Fibroblast of the aortic adventitia (primary cell): ENCODE measurements around the gene ARAP1. TPM values are rescaled to one million over a fixed set of nuclear protein-coding genes. Genes with fewer than 3 reads are reported as not detected.

Experiments
- DNase-seq: peaks from one replicate; pipeline ENCODE4 v3.0.0-alpha.2; 2010; ENCODE audit warnings: low read depth
- H3K4me3 ChIP-seq: 2 replicates; pipeline ENCODE4 v1.5.1; 2011; ENCODE audit warnings: low read depth, mild to moderate bottlenecking, control low read depth, low read length, moderate library complexity
- total RNA-seq: library from RNA; depleted of rRNA; stranded (reverse); fragments of >200 nt; gene quantifications from 2 replicates; pipeline ENCODE4 v1.2.3, GENCODE V29; 2012; ENCODE audit warnings: low replicate concordance
- TF ChIP-seq, protein P1 (sequence below): IDR thresholded peaks from 2 replicates; pipeline ENCODE4 v1.5.1; 2011; ENCODE audit warnings: mild to moderate bottlenecking, low read length, control low read depth, inconsistent platforms; ENCODE audit not compliant: insufficient read depth

ARAP1 gene
- total RNA-seq, 1 donor, result 66.9 TPM

DNA sequence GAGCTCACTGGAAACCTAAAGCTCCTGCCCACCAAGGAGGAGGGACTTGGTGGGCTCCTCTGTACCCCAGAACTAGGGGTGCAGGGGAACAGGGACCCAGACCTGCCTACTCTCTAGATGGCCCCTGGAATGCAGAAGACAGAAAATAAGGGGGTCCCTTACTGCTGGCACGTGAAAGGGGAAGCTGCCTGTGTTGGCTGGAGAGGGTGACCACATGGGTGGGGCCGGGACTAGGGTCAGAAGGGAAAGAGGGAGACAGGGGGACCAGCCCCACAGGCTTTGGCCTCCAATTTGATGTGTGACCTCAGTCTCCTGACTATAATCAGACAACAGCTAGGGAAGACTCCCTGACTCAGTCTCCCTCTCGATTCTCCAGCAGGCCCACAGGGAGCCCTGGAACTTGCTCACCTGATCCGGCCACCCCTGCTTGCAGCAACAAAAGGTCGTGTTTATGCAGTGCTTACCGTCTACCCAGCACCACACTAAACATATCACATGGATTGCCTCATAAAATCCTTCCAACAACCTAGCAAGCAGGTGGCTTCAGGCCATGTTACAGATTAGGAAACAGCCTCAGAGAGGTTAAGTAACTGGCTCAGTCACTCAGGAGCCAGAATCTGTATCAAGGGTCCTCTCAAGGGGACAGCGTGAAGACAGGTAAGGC is 10.2 kb downstream of the ARAP1 start:
- TF ChIP-seq, protein P1, sequence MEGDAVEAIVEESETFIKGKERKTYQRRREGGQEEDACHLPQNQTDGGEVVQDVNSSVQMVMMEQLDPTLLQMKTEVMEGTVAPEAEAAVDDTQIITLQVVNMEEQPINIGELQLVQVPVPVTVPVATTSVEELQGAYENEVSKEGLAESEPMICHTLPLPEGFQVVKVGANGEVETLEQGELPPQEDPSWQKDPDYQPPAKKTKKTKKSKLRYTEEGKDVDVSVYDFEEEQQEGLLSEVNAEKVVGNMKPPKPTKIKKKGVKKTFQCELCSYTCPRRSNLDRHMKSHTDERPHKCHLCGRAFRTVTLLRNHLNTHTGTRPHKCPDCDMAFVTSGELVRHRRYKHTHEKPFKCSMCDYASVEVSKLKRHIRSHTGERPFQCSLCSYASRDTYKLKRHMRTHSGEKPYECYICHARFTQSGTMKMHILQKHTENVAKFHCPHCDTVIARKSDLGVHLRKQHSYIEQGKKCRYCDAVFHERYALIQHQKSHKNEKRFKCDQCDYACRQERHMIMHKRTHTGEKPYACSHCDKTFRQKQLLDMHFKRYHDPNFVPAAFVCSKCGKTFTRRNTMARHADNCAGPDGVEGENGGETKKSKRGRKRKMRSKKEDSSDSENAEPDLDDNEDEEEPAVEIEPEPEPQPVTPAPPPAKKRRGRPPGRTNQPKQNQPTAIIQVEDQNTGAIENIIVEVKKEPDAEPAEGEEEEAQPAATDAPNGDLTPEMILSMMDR, result no peak
- peak; percentile 23 for DNase-seq
- no peak overlapping the region for H3K4me3 ChIP-seq

DNA sequence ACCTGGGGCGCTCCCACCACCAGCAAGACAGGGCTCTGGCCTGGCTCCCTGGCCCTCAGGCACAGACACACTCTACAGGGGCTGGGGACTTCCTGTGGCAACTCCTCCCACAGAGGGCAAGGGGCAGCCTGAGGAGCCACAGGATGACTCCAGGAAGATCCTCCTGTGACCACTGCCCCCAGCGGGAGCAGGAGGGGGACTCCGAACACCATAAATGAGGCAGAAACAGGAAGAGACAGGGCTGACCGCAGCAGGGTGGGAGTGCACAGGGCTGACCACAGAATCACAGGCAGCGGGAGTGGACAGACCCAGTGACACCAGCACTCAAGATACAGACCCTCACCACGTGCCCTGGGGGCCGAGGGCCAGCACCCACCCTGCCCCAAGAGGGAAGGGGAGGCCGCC is 10.8 kb downstream of the ARAP1 start:
- H3K4me3 ChIP-seq, result no peak overlapping the region
- TF ChIP-seq, protein P1, result no peak
- no peak for DNase-seq

DNA sequence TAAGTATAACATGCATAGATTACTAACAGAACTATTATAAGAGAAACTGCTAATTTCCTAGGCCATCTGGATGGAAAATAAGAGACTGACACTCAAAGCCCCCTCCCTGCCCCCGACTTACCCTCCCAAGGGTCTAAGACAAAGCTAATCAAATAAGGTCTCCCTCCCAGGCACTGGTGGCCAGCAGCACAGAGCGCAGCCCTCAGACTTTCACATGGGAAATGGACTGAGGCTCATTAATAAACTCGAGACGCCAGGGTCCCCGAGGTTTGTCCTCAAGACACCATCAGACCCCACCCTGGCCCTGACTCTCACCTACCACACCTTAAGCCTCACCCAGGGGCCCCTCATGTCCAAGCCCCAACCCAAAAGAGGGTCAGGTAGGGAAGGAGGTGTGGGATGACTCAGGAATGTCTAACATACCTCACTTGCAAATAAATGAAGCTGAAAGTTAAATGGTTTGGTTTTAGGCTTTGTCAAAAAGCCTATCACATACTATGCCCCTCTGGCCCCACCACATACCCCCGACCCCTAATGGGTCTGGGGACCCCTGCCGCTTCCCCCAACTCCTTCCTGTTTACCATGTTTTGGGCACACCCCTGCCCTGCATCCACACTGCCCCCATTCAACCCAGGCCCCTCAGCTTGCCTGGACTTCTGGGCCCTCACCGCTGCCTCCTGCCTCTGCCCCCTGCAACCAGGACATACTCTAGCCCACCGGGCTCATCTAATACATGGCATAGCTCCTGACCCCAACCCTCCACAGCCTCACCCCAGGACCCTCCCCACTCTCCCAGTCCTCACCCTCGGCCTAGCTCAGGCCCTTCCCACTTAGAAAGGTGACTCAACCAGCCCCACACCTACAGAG is 11.4 kb downstream of the ARAP1 start:
- DNase-seq, result no peak
- TF ChIP-seq, protein P1, result no peak

DNA sequence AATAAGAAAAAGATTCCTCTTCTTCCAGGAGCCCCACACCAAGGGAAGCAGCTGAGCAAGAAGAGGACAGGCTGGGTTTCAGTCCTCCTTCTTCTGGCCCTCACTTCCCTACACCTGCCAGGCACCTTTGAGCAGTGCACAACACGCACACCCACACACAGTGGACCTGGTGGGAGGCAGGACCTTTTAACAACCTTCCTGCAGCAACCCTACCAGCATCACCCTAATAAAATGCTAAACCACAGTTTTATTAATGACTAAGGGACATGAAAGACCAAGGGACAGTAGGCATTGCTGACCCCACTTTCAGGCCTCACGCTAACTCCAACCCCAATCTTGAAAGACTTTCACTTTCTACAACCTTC is 12.2 kb downstream of the ARAP1 start:
- no peak for DNase-seq
- TF ChIP-seq, protein P1, result no peak
- no peak overlapping the region for H3K4me3 ChIP-seq

More for the DNA sequence above, 11.4 kb downstream of the ARAP1 start:
- no peak overlapping the region for H3K4me3 ChIP-seq

DNA sequence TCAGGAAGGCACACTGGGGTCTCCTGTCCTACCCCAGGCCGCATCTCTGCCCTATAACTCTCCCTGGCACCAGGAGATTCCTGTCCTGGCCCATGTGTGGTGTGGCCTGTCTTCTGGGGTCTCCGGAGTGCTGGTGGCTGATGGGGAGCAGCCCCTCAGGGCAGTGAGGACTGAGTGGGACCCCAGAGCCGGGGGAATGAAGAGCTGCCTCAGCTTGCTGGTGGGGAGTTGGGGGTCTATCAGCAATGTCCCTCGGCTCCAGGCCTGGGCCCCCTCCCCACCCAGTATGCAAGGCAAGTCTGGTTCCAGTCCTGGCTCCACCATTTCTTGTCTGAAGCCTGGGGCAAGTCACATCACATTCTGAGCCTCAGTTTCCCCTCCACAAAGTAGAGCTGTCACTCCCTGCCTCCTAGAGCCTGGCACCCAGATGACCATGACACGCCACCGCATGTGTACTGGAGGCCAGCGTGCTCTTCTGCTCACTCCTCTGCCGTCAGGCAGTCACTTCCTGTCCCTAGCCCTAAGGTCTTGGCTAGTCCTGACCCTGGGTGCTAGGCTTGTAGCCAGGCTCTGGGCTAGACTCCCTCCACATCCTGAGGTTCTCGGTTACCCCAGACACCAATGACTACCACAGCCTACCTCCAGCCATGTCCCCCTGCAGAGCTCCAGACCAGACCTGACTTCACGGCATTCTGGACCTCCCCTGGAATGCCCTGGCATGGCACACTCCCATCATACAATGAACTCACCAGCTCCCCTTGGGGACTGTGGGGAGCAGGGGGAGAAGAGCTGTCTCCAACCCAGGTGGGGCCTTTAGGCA is 12.8 kb downstream of the ARAP1 start:
- DNase-seq, result no peak
- H3K4me3 ChIP-seq, result no peak overlapping the region

More for the DNA sequence above, 12.8 kb downstream of the ARAP1 start:
- TF ChIP-seq, protein P1, result no peak
